Thyroid gland (tissue), 4 donors: ENCODE results near the gene PIGV. TPM values are rescaled to one million over a fixed set of nuclear protein-coding genes. Genes with fewer than 3 reads are reported as not detected.

Source experiments
- DNase-seq, 2 donors: peaks; one replicate each; pipeline ENCODE4 v3.0.0-alpha.2; 2019
- H3K27ac ChIP-seq, 3 donors: fragments of 200-600 bp; sonication (generic); 1 replicate in 2 of 3; 2 replicates in 1 of 3; pipeline ENCODE4 v1.5.1; 2016 to 2019; ENCODE audit warnings: mild to moderate bottlenecking in 1 of 3, moderate library complexity in 1 of 3
- H3K27me3 ChIP-seq: fragments of 200-600 bp; sonication (generic); one replicate; pipeline ENCODE4 v1.5.1; 2019
- H3K36me3 ChIP-seq, 2 donors: fragments of 200-600 bp; sonication (generic); one replicate each; pipeline ENCODE4 v1.5.1; 2016 to 2019
- H3K4me1 ChIP-seq, 2 donors: fragments of 200-600 bp; sonication (generic); one replicate each; pipeline ENCODE4 v1.5.1; 2017 to 2019
- H3K4me3 ChIP-seq, 3 donors: fragments of 200-600 bp; sonication (generic); replicated peaks in 1 of 3; 1 replicate in 2 of 3; 2 replicates in 1 of 3; pipeline ENCODE4 v1.5.1; 2016; ENCODE audit warnings: mild to moderate bottlenecking in 1 of 3
- H3K9me3 ChIP-seq: fragments of 200-600 bp; sonication (generic); one replicate; pipeline ENCODE4 v1.5.1; 2017
- POLR2A ChIP-seq, 2 donors: fragments of 450-650 bp; IDR thresholded peaks; one replicate each; pipeline ENCODE4 v1.6.1; 2017; ENCODE audit warnings: antibody characterized with exemption in 2 of 2, mild to moderate bottlenecking in 2 of 2, moderate library complexity in 1 of 2
- WGBS, 2 donors: methylation state at CpG; one replicate each; pipeline ENCODE4 v1.1.5; 2017; 5-methylcytosine and 5-hydroxymethylcytosine counted together
- intact Hi-C: fragments of 100-400 bp; cut with DNase I; formaldehyde crosslinking; loops from one replicate; pipeline ENCODE4 v1.15.1; 2023
- total RNA-seq, 4 donors: library from RNA; depleted of rRNA; stranded (reverse); fragments of >200 nt; gene quantifications; one replicate each; pipeline ENCODE4 v1.2.3, GENCODE V29; 2016
- TF ChIP-seq, protein P1 (sequence below), 6 experiments: fragments of 200-600 bp in 3 of 6; fragments of 450-650 bp in 3 of 6; sonication (generic) in 3 of 6; IDR thresholded peaks; one replicate each; pipeline ENCODE4 v1.5.1; 2016 to 2019; ENCODE audit warnings: antibody characterized with exemption in 6 of 6, mild to moderate bottlenecking in 2 of 6, inconsistent platforms in 1 of 6, moderate library complexity in 1 of 6

The PIGV gene
- total RNA-seq, 4 donors from 2014 or later: 20.5 to 39.4 (median 27.8) TPM

DNA sequence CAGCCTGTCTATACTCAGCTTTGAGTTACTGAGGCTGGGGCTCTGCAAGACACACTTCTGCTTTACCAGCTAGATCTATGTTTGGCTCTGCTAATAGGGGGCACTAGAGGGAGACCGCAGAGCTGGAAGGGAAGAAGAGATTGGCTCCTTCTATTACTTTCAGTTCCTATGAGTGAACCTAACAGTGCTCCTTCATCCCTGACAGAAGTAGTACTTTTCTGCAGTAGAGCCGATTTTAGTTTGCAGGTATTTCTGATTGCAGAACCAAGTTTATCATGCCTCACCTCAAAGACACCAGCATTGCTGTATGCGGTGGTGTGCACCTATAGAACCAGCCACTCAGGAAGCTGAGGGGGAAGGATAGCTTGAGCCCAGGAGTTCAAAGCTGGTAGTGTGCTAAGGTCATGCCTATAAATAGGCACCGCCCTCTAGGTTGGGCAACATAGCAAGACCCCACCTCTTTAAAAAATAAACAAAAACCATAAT is 33.1 kb downstream of the PIGV start:
- Histone ChIP-seq H3K4me1 (peaks cover 8 to 20% of the 10 kb centered on the region in 2 donors), H3K27ac (no peak overlapping the region), H3K9me3 (no peaks in the 10 kb centered on the region), H3K27me3 (no peaks in the 10 kb centered on the region), H3K36me3 (no peaks in the 10 kb centered on the region), H3K4me3 (no peak overlapping the region)
- intact Hi-C loops: no loop called here
- peak; percentile 22 to 36 for DNase-seq
- TF ChIP-seq POLR2A (IDR thresholded peaks at IDR 0.05): no peak
- TF ChIP-seq, protein P1, sequence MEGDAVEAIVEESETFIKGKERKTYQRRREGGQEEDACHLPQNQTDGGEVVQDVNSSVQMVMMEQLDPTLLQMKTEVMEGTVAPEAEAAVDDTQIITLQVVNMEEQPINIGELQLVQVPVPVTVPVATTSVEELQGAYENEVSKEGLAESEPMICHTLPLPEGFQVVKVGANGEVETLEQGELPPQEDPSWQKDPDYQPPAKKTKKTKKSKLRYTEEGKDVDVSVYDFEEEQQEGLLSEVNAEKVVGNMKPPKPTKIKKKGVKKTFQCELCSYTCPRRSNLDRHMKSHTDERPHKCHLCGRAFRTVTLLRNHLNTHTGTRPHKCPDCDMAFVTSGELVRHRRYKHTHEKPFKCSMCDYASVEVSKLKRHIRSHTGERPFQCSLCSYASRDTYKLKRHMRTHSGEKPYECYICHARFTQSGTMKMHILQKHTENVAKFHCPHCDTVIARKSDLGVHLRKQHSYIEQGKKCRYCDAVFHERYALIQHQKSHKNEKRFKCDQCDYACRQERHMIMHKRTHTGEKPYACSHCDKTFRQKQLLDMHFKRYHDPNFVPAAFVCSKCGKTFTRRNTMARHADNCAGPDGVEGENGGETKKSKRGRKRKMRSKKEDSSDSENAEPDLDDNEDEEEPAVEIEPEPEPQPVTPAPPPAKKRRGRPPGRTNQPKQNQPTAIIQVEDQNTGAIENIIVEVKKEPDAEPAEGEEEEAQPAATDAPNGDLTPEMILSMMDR (IDR thresholded peaks at IDR 0.05): peak in 3 of 6 experiments; percentile 19 to 43 (median 23)
- WGBS, 2 donors: 39 to 42% methylated on average over 4 of the region's 4 CpGs

DNA sequence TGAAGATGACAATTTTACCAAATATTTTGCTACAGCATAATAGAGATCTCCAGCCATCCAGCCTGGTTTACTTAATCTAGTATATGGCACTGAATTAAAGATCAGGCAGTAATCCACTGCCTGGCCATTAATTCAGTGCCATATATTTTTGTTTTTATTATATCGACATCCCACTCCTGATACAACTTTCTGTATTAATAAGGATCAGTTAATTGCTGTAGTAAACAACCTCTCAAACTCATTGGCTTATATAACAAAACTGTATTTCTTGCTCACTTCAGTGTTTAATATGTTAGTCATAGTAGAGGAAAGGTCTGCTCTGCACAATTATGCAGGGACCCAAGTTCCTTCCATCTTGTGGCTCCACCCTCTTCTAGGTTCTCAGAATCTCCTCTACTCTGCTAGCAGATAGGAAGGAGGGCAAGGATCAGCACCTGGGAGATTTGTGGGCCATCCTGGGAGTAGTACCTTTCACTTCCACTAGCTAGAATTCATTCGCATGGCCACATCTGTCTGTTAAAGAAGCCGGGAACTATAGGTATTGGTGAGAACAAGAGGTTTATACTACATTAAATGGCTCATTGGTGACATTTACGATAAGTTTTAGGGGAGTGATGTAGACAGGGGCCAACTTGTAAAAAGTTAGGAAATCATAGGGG is 35.1 kb downstream of the PIGV start:
- H3K4me3 ChIP-seq: no peak overlapping the region
- no peak for DNase-seq
- H3K9me3 ChIP-seq: no peaks in the 10 kb centered on the region
- intact Hi-C loops: no loop called here
- no peak overlapping the region for H3K27ac ChIP-seq
- no peaks in the 10 kb centered on the region for H3K36me3 ChIP-seq
- peaks cover 19 to 31% of the 10 kb centered on the region in 2 donors for H3K4me1 ChIP-seq
- no peaks in the 10 kb centered on the region for H3K27me3 ChIP-seq
- WGBS, 2 donors: 93 to 98% methylated on average over 4 of the region's 4 CpGs
- no peak for TF ChIP-seq POLR2A (IDR thresholded peaks at IDR 0.05)
- TF ChIP-seq, protein P1 (IDR thresholded peaks at IDR 0.05): no peak

DNA sequence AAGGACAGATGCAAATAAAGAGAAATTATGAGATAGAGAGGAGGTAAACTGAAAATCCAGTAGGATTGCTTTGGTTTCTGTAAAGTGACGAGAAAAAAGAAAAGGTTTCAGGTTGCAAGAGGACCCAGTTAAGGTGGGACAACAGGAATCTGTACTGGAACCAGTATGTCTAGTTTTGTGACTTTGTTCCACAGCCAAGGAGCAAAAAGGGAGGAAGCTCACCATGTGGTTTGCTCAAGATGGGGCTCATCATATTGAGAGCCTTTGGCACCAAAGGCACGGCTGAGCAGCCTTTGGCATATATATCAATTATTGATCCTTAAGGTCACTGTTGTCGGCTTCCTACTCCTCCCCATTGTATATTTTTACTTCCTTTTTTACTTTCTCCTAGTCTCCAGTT is 37.0 kb downstream of the PIGV start:
- DNase-seq: peak in 1 of 2 donors; percentile 29
- no peak for TF ChIP-seq POLR2A (IDR thresholded peaks at IDR 0.05)
- TF ChIP-seq, protein P1 (IDR thresholded peaks at IDR 0.05): no peak
- intact Hi-C loops: no loop called here
- Histone ChIP-seq H3K27me3 (no peaks in the 10 kb centered on the region), H3K4me3 (no peak overlapping the region), H3K4me1 (peaks cover 38 to 50% of the 10 kb centered on the region in 2 donors), H3K36me3 (no peaks in the 10 kb centered on the region), H3K27ac (peak overlapping the region in 1 of 3 donors; percentile 84), H3K9me3 (no peaks in the 10 kb centered on the region)
- 51 to 71% methylated on average over 3 of the region's 3 CpGs for WGBS, 2 donors

DNA sequence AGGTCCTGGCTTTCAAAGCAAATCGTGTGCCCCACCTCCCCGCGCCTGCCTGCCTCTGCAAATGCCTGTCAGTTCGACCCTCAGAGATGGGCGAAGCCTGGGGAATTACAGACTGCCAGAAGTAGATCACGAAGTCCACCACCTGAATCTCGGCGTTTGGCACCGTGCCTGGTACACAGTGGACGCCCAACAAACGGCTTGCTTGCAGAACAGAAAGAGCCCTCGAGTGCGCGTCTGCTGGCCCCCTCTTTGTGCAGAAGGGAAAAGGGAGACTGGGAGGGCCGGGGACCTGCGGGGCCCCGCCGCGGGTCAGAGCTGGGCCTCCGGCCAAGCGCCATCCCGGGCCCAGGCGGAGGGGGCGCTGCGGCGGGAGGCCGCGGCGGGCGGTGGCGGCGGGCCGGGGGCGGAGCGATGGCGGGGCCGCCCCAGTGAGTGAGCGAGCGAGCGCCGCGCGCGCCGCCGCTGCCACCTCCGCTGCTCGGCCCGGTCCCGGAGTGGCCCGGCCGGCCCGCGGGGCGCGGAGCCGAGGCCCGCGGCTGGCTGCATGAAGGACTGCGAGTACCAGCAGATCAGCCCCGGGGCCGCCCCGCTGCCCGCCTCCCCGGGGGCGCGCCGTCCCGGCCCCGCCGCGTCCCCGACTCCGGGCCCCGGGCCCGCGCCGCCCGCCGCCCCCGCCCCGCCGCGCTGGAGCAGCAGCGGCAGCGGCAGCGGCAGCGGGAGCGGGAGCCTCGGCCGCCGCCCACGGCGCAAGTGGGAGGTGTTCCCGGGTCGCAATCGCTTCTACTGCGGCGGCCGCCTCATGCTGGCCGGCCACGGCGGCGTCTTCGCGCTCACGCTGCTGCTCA is 38.7 kb downstream of the PIGV start, which contains the start of gene ZDHHC18:
Gene ZDHHC18 (plus strand): TSS at position 428 of the 845 bp plus-strand sequence. CDS start 117 bp downstream, at position 545.
- WGBS, 2 donors: 1 to 2% methylated on average over 16 to 29 of the region's 107 CpGs
- peak in 1 of 2 donors; percentile 81 for TF ChIP-seq POLR2A (IDR thresholded peaks at IDR 0.05)
- TF ChIP-seq, protein P1 (IDR thresholded peaks at IDR 0.05): peak in 4 of 6 experiments; percentile 32 to 75 (median 68)

More for the DNA sequence above, 38.7 kb downstream of the PIGV start, which contains the start of gene ZDHHC18:
- Histone ChIP-seq H3K36me3 (no peaks in the 10 kb centered on the region), H3K27me3 (no peaks in the 10 kb centered on the region), H3K4me1 (peaks cover 43 to 49% of the 10 kb centered on the region in 2 donors), H3K9me3 (no peaks in the 10 kb centered on the region), H3K27ac (peak within 1 kb of the TSS; percentile 79 to 87 (median 84)), H3K4me3 (peak within 1 kb of the TSS; percentile 23 to 69 (median 48))
- intact Hi-C loops: no loop called here
- peak; percentile 90 to 96 for DNase-seq
